ENCODE measurements around the gene SLC7A5. TPM values are rescaled to one million over a fixed set of nuclear protein-coding genes. Genes with fewer than 3 reads are reported as not detected.

The SLC7A5 gene
- total and polyA plus RNA-seq, 2 donors (not counting 3 experiments of a cell fraction or from before 2014, with no cell fraction given): 14.1 to 29.2 TPM

DNA sequence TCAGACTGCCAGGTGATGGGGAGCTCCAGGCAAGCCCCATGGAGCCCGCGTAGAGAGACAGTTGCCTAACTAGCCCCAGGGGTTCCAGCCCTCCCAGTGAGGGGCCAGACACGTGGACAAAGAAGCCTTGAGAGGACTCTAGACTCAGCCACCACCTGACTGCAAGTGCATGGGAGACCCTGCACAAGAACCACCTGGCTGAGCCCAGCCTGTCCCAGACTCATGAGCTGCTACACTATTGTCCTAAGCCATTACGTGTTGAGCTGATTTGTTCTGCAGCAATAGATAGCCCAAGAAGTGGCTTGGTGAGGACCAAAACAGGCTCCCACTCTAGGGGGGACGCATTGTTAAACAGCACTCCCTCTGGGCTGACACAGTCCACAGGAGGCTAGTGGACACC is 65.9 kb downstream of the SLC7A5 start:
- no peak for FAIRE-seq
- intact Hi-C loops (cut with micrococcal nuclease) (no loop called here), dilution Hi-C loops (cut with MboI; ENCODE audit: extremely low pct_ligation_motif_present, low sequenced_read_pairs) (no loop called here)
- Histone ChIP-seq H3K9me1 (replicated peaks; ENCODE audit: control insufficient read depth, extremely low read depth, insufficient read depth, low read length) (no peaks in the 10 kb centered on the region), H3K36me3 (ENCODE audit: control insufficient read depth in 2 of 2, extremely low read depth in 1 of 2, insufficient read depth in 2 of 2, low read length in 2 of 2) (no peaks in the 10 kb centered on the region), H3K27ac (ENCODE audit: insufficient read depth, low read depth, low read length) (no peak overlapping the region), H3K79me2 (ENCODE audit: control insufficient read depth, insufficient read depth, low read length) (no peaks in the 10 kb centered on the region), H3K4me2 (ENCODE audit: insufficient read depth, low read length) (no peak overlapping the region), H3K4me1 (ENCODE audit: control insufficient read depth, extremely low read depth, insufficient read depth, low read length) (peaks cover 6% of the 10 kb centered on the region), H3K27me3 (ENCODE audit: control insufficient read depth in 2 of 2, insufficient read depth in 2 of 2, low read length in 2 of 2) (no peaks in the 10 kb centered on the region), H4K20me1 (replicated peaks; ENCODE audit: control insufficient read depth, extremely low read depth, insufficient read depth, low read length) (no peaks in the 10 kb centered on the region), H3K4me3 (replicated peaks in 1 of 3; ENCODE audit: insufficient read depth in 1 of 3, low read depth in 1 of 3, low read length in 3 of 3) (no peak overlapping the region), H3K9ac (replicated peaks; ENCODE audit: extremely low read depth, insufficient read depth, low read length) (no peak overlapping the region), H2AFZ (ENCODE audit: low read depth, low read length) (no peak overlapping the region), H3K9me3 (replicated peaks; ENCODE audit: control insufficient read depth, insufficient read depth, low read length) (no peaks in the 10 kb centered on the region)
- no peak for DNase-seq (ENCODE audit: low read depth, low spot score)
- BruUV-seq (replicated peaks): no TSS peak
- ChIA-PET POLR2A (no interaction called here), CTCF (interaction anchor here (0.9 to 1.7 kb wide), 5 partner anchors 9 to 34 kb away, joined by 3 to 8 read pairs (median 4); no protein-coding TSS in a partner anchor)
- TF ChIP-seq MYC (IDR thresholded peaks at IDR 0.05; ENCODE audit: low read depth, low read length) (no peak), GATA2 (IDR thresholded peaks at IDR 0.05; ENCODE audit: insufficient read depth, insufficient read length, low read depth, low read length) (no peak), POLR2A (IDR thresholded peaks at IDR 0.05; ENCODE audit: low read depth, low read length) (no peak), FOS (IDR thresholded peaks at IDR 0.05; ENCODE audit: borderline replicate concordance, insufficient read depth, low read length) (no peak)
- TF ChIP-seq, protein P1, sequence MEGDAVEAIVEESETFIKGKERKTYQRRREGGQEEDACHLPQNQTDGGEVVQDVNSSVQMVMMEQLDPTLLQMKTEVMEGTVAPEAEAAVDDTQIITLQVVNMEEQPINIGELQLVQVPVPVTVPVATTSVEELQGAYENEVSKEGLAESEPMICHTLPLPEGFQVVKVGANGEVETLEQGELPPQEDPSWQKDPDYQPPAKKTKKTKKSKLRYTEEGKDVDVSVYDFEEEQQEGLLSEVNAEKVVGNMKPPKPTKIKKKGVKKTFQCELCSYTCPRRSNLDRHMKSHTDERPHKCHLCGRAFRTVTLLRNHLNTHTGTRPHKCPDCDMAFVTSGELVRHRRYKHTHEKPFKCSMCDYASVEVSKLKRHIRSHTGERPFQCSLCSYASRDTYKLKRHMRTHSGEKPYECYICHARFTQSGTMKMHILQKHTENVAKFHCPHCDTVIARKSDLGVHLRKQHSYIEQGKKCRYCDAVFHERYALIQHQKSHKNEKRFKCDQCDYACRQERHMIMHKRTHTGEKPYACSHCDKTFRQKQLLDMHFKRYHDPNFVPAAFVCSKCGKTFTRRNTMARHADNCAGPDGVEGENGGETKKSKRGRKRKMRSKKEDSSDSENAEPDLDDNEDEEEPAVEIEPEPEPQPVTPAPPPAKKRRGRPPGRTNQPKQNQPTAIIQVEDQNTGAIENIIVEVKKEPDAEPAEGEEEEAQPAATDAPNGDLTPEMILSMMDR (IDR thresholded peaks at IDR 0.05; ENCODE audit: extremely low read depth in 1 of 2, insufficient read depth in 1 of 2, low read depth in 1 of 2, low read length in 2 of 2): no peak

DNA sequence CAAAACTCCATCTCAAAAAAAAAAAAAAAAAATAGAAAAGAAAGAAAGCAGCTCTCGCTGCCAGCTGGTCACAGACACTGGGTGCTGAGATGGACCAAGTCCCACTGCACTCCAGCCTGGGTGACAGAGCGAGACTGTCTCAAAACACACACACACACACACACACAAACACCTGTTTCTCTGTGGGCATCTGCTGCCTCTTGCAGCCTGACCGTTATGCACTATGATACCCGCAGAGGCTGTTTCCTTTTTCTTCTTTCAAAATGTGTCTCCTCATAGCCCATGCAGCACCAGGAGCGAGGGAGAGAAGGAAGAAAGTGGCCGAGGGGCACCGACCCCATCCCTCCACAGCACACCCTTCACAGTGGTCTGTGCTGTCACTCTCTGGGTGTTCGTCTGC is 66.6 kb downstream of the SLC7A5 start:
- Histone ChIP-seq H3K9ac (replicated peaks; ENCODE audit: extremely low read depth, insufficient read depth, low read length) (no peak overlapping the region), H3K4me3 (replicated peaks in 1 of 3; ENCODE audit: insufficient read depth in 1 of 3, low read depth in 1 of 3, low read length in 3 of 3) (no peak overlapping the region), H3K79me2 (ENCODE audit: control insufficient read depth, insufficient read depth, low read length) (no peaks in the 10 kb centered on the region), H2AFZ (ENCODE audit: low read depth, low read length) (no peak overlapping the region), H3K9me3 (replicated peaks; ENCODE audit: control insufficient read depth, insufficient read depth, low read length) (no peaks in the 10 kb centered on the region), H4K20me1 (replicated peaks; ENCODE audit: control insufficient read depth, extremely low read depth, insufficient read depth, low read length) (no peaks in the 10 kb centered on the region), H3K9me1 (replicated peaks; ENCODE audit: control insufficient read depth, extremely low read depth, insufficient read depth, low read length) (no peaks in the 10 kb centered on the region), H3K36me3 (ENCODE audit: control insufficient read depth in 2 of 2, extremely low read depth in 1 of 2, insufficient read depth in 2 of 2, low read length in 2 of 2) (no peaks in the 10 kb centered on the region), H3K4me1 (ENCODE audit: control insufficient read depth, extremely low read depth, insufficient read depth, low read length) (peaks cover 6% of the 10 kb centered on the region), H3K27ac (ENCODE audit: insufficient read depth, low read depth, low read length) (no peak overlapping the region), H3K4me2 (ENCODE audit: insufficient read depth, low read length) (no peak overlapping the region), H3K27me3 (ENCODE audit: control insufficient read depth in 2 of 2, insufficient read depth in 2 of 2, low read length in 2 of 2) (no peaks in the 10 kb centered on the region)
- ChIA-PET CTCF (interaction anchor here (1.7 kb wide), 1 partner anchor 8 kb away, joined by 5 read pairs; no protein-coding TSS in a partner anchor), POLR2A (interaction anchor here (0.7 kb wide), 1 partner anchor 496 kb away, joined by 4 read pairs; no protein-coding TSS in a partner anchor)
- DNase-seq (ENCODE audit: low read depth, low spot score) (no peak), FAIRE-seq (no peak)
- TF ChIP-seq, protein P2, sequence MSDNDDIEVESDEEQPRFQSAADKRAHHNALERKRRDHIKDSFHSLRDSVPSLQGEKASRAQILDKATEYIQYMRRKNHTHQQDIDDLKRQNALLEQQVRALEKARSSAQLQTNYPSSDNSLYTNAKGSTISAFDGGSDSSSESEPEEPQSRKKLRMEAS (IDR thresholded peaks at IDR 0.05; ENCODE audit: insufficient read depth, insufficient read length): no peak
- no peak for TF ChIP-seq POLR2AphosphoS5 (IDR thresholded peaks at IDR 0.05; ENCODE audit: insufficient read depth, low read depth, low read length)
- TF ChIP-seq POLR2A (IDR thresholded peaks at IDR 0.05; ENCODE audit: low read depth, low read length): no peak
- TF ChIP-seq MYC (IDR thresholded peaks at IDR 0.05; ENCODE audit: low read depth, low read length): no peak
- TF ChIP-seq, protein P1 (IDR thresholded peaks at IDR 0.05; ENCODE audit: extremely low read depth in 1 of 2, insufficient read depth in 1 of 2, low read depth in 1 of 2, low read length in 2 of 2): no peak
- TF ChIP-seq JUN (IDR thresholded peaks at IDR 0.05; ENCODE audit: borderline replicate concordance, insufficient read depth, insufficient read length, low read depth): no peak
- TF ChIP-seq FOS (IDR thresholded peaks at IDR 0.05; ENCODE audit: borderline replicate concordance, insufficient read depth, low read length): no peak
- TF ChIP-seq GATA2 (IDR thresholded peaks at IDR 0.05; ENCODE audit: insufficient read depth, insufficient read length, low read depth, low read length): no peak
- TF ChIP-seq EZH2 (IDR thresholded peaks at IDR 0.05; ENCODE audit: borderline replicate concordance, low read depth, low read length, severe bottlenecking): no peak
- dilution Hi-C loops (cut with MboI; ENCODE audit: extremely low pct_ligation_motif_present, low sequenced_read_pairs): no loop called here
- BruUV-seq (replicated peaks): no TSS peak
- intact Hi-C loops (cut with micrococcal nuclease): no loop called here
